WTC11 (cell line): ENCODE results near the gene ZNF813.

Source experiments
- ATF1 ChIP-seq: sonication (generic); formaldehyde crosslinking; IDR thresholded peaks from 2 replicates; pipeline ENCODE4 v1.8.1; 2023; ENCODE audit warnings: mild to moderate bottlenecking, moderate library complexity, missing genetic modification reagents
- CBFB ChIP-seq: sonication (generic); formaldehyde crosslinking; IDR thresholded peaks from 2 replicates; pipeline ENCODE4 v1.8.1; 2022; ENCODE audit warnings: mild to moderate bottlenecking, low read depth, missing genetic modification reagents
- CTCF ChIP-seq: fragments of 200-600 bp; IDR thresholded peaks from 2 replicates; pipeline ENCODE4 v1.8.0; 2022; ENCODE audit warnings: antibody characterized with exemption
- ELF4 ChIP-seq: sonication (generic); formaldehyde crosslinking; IDR thresholded peaks from 2 replicates; pipeline ENCODE4 v1.8.1; 2022; ENCODE audit warnings: low read depth, mild to moderate bottlenecking, moderate library complexity, missing genetic modification reagents
- ETV6 ChIP-seq: sonication (generic); formaldehyde crosslinking; IDR thresholded peaks from 2 replicates; pipeline ENCODE4 v1.8.1; 2022; ENCODE audit warnings: mild to moderate bottlenecking, missing genetic modification reagents
- IRF2 ChIP-seq: sonication (generic); formaldehyde crosslinking; IDR thresholded peaks from 2 replicates; pipeline ENCODE4 v1.8.0; 2022; ENCODE audit warnings: low read depth, missing genetic modification reagents, borderline replicate concordance
- MYBL2 ChIP-seq: sonication (generic); formaldehyde crosslinking; IDR thresholded peaks from 2 replicates; pipeline ENCODE4 v1.8.1; 2023; ENCODE audit warnings: mild to moderate bottlenecking, moderate library complexity, missing genetic modification reagents
- NR2C2 ChIP-seq: sonication (generic); formaldehyde crosslinking; IDR thresholded peaks from 2 replicates; pipeline ENCODE4 v1.8.0; 2022; ENCODE audit warnings: mild to moderate bottlenecking, missing genetic modification reagents
- SMAD4 ChIP-seq: sonication (generic); formaldehyde crosslinking; IDR thresholded peaks from 2 replicates; pipeline ENCODE4 v1.8.0; 2022; ENCODE audit warnings: mild to moderate bottlenecking, missing genetic modification reagents
- TEAD1 ChIP-seq: sonication (generic); formaldehyde crosslinking; IDR thresholded peaks from 2 replicates; pipeline ENCODE4 v1.8.0; 2022; ENCODE audit warnings: mild to moderate bottlenecking, missing genetic modification reagents

GRCh38 chr19:53521373-53522202, 54.1 kb downstream of the ZNF813 start:
- TF ChIP-seq CTCF (no peak), CBFB (CRISPR knock-in tag) (no peak), MYBL2 (CRISPR knock-in tag) (no peak), IRF2 (CRISPR knock-in tag) (no peak), ETV6 (CRISPR knock-in tag) (no peak), ELF4 (CRISPR knock-in tag) (no peak), ATF1 (CRISPR knock-in tag) (no peak), TEAD1 (CRISPR knock-in tag) (no peak), NR2C2 (no peak), SMAD4 (no peak)
